Adrenal gland (tissue), 12 donors: ENCODE measurements around the gene FGF12. TPM values are rescaled to one million over a fixed set of nuclear protein-coding genes. Genes with fewer than 3 reads are reported as not detected.
A peak's percentile ranks its signal among the peaks of the same experiment; 100 is the strongest.

ENCODE experiments used
- DNase-seq, 7 donors: peaks; one replicate each; pipeline ENCODE4 v3.0.0-alpha.2; 2019 to 2020
- H3K27ac ChIP-seq, 5 donors: fragments of 200-600 bp; sonication (generic) in 4 of 5; 1 replicate in 3 of 5; 2 replicates in 2 of 5; pipeline versions ENCODE4 v1.5.1 to v1.8.0; 2016 to 2020; ENCODE audit warnings: mild to moderate bottlenecking in 1 of 5
- H3K27me3 ChIP-seq: fragments of 200-600 bp; 2 replicates; pipeline ENCODE4 v1.8.0; 2021
- H3K36me3 ChIP-seq, 2 donors: fragments of 200-600 bp; replicated peaks in 1 of 2; 1 replicate in 1 of 2; 2 replicates in 1 of 2; pipeline versions ENCODE4 v1.5.1 to v1.8.0; 2018 to 2022
- H3K4me1 ChIP-seq, 2 donors: fragments of 200-600 bp; replicated peaks in 1 of 2; 1 replicate in 1 of 2; 2 replicates in 1 of 2; pipeline versions ENCODE4 v1.5.1 to v1.8.0; 2018 to 2021
- H3K4me3 ChIP-seq, 4 donors: fragments of 200-600 bp; sonication (generic) in 3 of 4; one replicate each; pipeline ENCODE4 v1.5.1; 2016 to 2018
- H3K9me3 ChIP-seq, 3 donors: fragments of 200-600 bp; sonication (generic) in 1 of 3; replicated peaks in 1 of 3; 1 replicate in 2 of 3; 2 replicates in 1 of 3; pipeline versions ENCODE4 v1.5.1 to v1.8.0; 2016 to 2021
- CTCF ChIP-seq, 6 experiments: fragments of 450-650 bp in 4 of 6; fragments of 200-600 bp in 2 of 6; sonication (generic) in 1 of 6; IDR thresholded peaks; 1 replicate in 5 of 6; 2 replicates in 1 of 6; pipeline versions ENCODE4 v1.5.1 to v1.8.0; 2016 to 2021; ENCODE audit warnings: antibody characterized with exemption in 6 of 6, mild to moderate bottlenecking in 2 of 6, moderate library complexity in 1 of 6
- POLR2A ChIP-seq, 2 donors: fragments of 450-650 bp; IDR thresholded peaks; one replicate each; pipeline ENCODE4 v1.6.1; 2017; ENCODE audit warnings: antibody characterized with exemption in 2 of 2, mild to moderate bottlenecking in 2 of 2, moderate library complexity in 1 of 2
- WGBS, 4 donors: extraction: QIAGEN DNeasy Blood & Tissue Kit in 2 of 4; methylation state at CpG; one replicate each; pipeline versions ENCODE4 v1.1.5 to v1.1.7; 2013 to 2017; 5-methylcytosine and 5-hydroxymethylcytosine counted together
- intact Hi-C, 2 donors: fragments of 100-400 bp; cut with DNase I; formaldehyde crosslinking; loops; one replicate each; pipeline versions ENCODE4 v1.14.1 to v1.15.0; 2022 to 2023
- polyA plus RNA-seq, 3 donors: library from polyadenylated mRNA; stranded (reverse); fragments of 200-250 nt in 2 of 3; fragments of 350-450 nt in 1 of 3; fragmentation: Illumina TruSeq in 1 of 3; extraction: RNeasy Lipid Tissue Mini Kit (QIAGEN cat#74804) in 1 of 3; gene quantifications; one replicate each; pipeline ENCODE4 v1.2.3, GENCODE V29; 2013 to 2014
- total RNA-seq, 9 donors: library from RNA; depleted of rRNA in 4 of 9; stranded (reverse); fragments of >200 nt in 4 of 9; fragments of 120-200 nt in 1 of 9; fragmentation: NEBNext Ultra II Directional in 1 of 9; extraction: Animal tissue kit (Norgen Biotek cat#: 25700) in 1 of 9; gene quantifications; one replicate each; pipeline versions ENCODE4 v1.1.0 to v1.2.4, GENCODE V29; 2013 to 2023
- donor health status: healthy with polysubstance abuse.
- donor health status: Bipolar disorder and iron deficiency.
- donor health status: DM: yes; HTN: yes; CAD: no.
- donor health status: DM: no; HTN: no; CAD: no.
- donor health status: DM: no; HTN: no; CAD: no.
- donor health status: DM: yes; HTN: yes; CAD: no.

The FGF12 gene
- total and polyA plus RNA-seq, 12 donors, result 23.3 to 286 (median 81.3) TPM

GRCh38 chr3:192419312-192419711, 308.0 kb downstream of the FGF12 start:
- H3K4me3 ChIP-seq, result no peak overlapping the region
- no peaks in the 10 kb centered on the region for H3K36me3 ChIP-seq
- H3K27ac ChIP-seq, result no peak overlapping the region
- H3K27me3 ChIP-seq, result no peaks in the 10 kb centered on the region
- 78 to 95% (median 83%) methylated on average over 1 of the region's 1 CpG for WGBS, 4 donors
- TF ChIP-seq POLR2A (IDR thresholded peaks at IDR 0.05) (no peak), CTCF (IDR thresholded peaks at IDR 0.05) (no peak)
- H3K9me3 ChIP-seq, result no peaks in the 10 kb centered on the region
- H3K4me1 ChIP-seq, result peaks cover 9 to 11% of the 10 kb centered on the region in 2 donors
- intact Hi-C loops, result loop anchor here in 1 of 2 donors (10.0 kb wide), 1 partner anchor 285 kb away; no protein-coding TSS in a partner anchor
- DNase-seq, result no peak

GRCh38 chr3:192417559-192418055, 309.7 kb downstream of the FGF12 start:
- Histone ChIP-seq H3K4me1 (peaks cover 9 to 11% of the 10 kb centered on the region in 2 donors), H3K36me3 (no peaks in the 10 kb centered on the region), H3K4me3 (no peak overlapping the region), H3K9me3 (no peaks in the 10 kb centered on the region), H3K27ac (no peak overlapping the region), H3K27me3 (no peaks in the 10 kb centered on the region)
- TF ChIP-seq POLR2A (IDR thresholded peaks at IDR 0.05) (no peak), CTCF (IDR thresholded peaks at IDR 0.05) (no peak)
- intact Hi-C loops, result loop anchor here in 1 of 2 donors (10.0 kb wide), 1 partner anchor 283 kb away; no protein-coding TSS in a partner anchor
- DNase-seq, result no peak

- no peaks in the 10 kb centered on the region for H3K27me3 ChIP-seq
- intact Hi-C loops, result loop anchor here in 1 of 2 donors (10.0 kb wide), 1 partner anchor 282 kb away; no protein-coding TSS in a partner anchor
- peak overlapping the region in 1 of 5 donors; percentile 18 for H3K27ac ChIP-seq
- DNase-seq, result no peak
- no peaks in the 10 kb centered on the region for H3K36me3 ChIP-seq
- 25 to 38% (median 30%) methylated on average over 2 of the region's 2 CpGs for WGBS, 4 donors
- H3K9me3 ChIP-seq, result no peaks in the 10 kb centered on the region
- H3K4me1 ChIP-seq, result peaks cover 9 to 11% of the 10 kb centered on the region in 2 donors
- H3K4me3 ChIP-seq, result no peak overlapping the region
- TF ChIP-seq POLR2A (IDR thresholded peaks at IDR 0.05), result no peak
Observed at GRCh38 chr3:192417017-192417416, 310.3 kb downstream of the FGF12 start.

GRCh38 chr3:192413461-192413860, 313.9 kb downstream of the FGF12 start:
- peaks cover 9 to 11% of the 10 kb centered on the region in 2 donors for H3K4me1 ChIP-seq
- peak in 3 of 7 donors; percentile 17 to 26 (median 23) for DNase-seq
- H3K4me3 ChIP-seq, result no peak overlapping the region
- H3K27ac ChIP-seq, result no peak overlapping the region
- no peaks in the 10 kb centered on the region for H3K27me3 ChIP-seq
- WGBS, 4 donors, result 45 to 63% (median 49%) methylated on average over 2 of the region's 2 CpGs
- TF ChIP-seq POLR2A (IDR thresholded peaks at IDR 0.05) (no peak), CTCF (IDR thresholded peaks at IDR 0.05) (no peak)
- intact Hi-C loops, result loop anchor here in 1 of 2 donors (10.0 kb wide), 1 partner anchor 279 kb away; no protein-coding TSS in a partner anchor
- H3K36me3 ChIP-seq, result no peaks in the 10 kb centered on the region
- no peaks in the 10 kb centered on the region for H3K9me3 ChIP-seq

- intact Hi-C loops, result loop anchor here in 1 of 2 donors (10.0 kb wide), 1 partner anchor 276 kb away; no protein-coding TSS in a partner anchor
- peak overlapping the region in 1 of 4 donors; percentile 71 for H3K4me3 ChIP-seq
- H3K4me1 ChIP-seq, result peaks cover 3 to 4% of the 10 kb centered on the region in 2 donors
- no peaks in the 10 kb centered on the region for H3K36me3 ChIP-seq
- H3K27ac ChIP-seq, result peak overlapping the region in 3 of 5 donors; percentile 78 to 93 (median 93)
- WGBS, 4 donors, result 64 to 76% (median 66%) methylated on average over 5 of the region's 5 CpGs
- TF ChIP-seq POLR2A (IDR thresholded peaks at IDR 0.05), result no peak
- TF ChIP-seq CTCF (IDR thresholded peaks at IDR 0.05), result no peak
- peak in 4 of 7 donors; percentile 16 to 60 (median 42) for DNase-seq
- H3K9me3 ChIP-seq, result no peaks in the 10 kb centered on the region
- H3K27me3 ChIP-seq, result peaks cover 6% of the 10 kb centered on the region
Observed at GRCh38 chr3:192410684-192410960, 316.7 kb downstream of the FGF12 start.
